Ovary (tissue), 9 donors: ENCODE data around the gene NEDD4L. TPM values are rescaled to one million over a fixed set of nuclear protein-coding genes. Genes with fewer than 3 reads are reported as not detected.

Source experiments
- DNase-seq, 5 donors: peaks; one replicate each; pipeline ENCODE4 v3.0.0-alpha.2; 2019 to 2020
- H3K27ac ChIP-seq, 2 donors: fragments of 200-600 bp; one replicate each; pipeline versions ENCODE4 v1.5.1 to v1.8.0; 2019 to 2022
- H3K27me3 ChIP-seq: fragments of 200-600 bp; one replicate; pipeline ENCODE4 v1.8.0; 2022
- H3K36me3 ChIP-seq: fragments of 200-600 bp; sonication (generic); one replicate; pipeline ENCODE4 v1.5.1; 2019
- H3K4me1 ChIP-seq: one replicate; pipeline ENCODE4 v1.8.1; 2013; ENCODE audit warnings: mild to moderate bottlenecking, moderate library complexity; ENCODE audit not compliant: insufficient read depth
- H3K4me3 ChIP-seq: fragments of 200-600 bp; sonication (generic); one replicate; pipeline ENCODE4 v1.5.1; 2017
- H3K9me3 ChIP-seq, 2 donors: fragments of 200-600 bp in 1 of 2; sonication (generic) in 1 of 2; one replicate each; pipeline versions ENCODE4 v1.5.1 to v1.8.1; 2013 to 2019; ENCODE audit warnings: mild to moderate bottlenecking in 1 of 2, moderate library complexity in 1 of 2
- EP300 ChIP-seq: sonication (generic); formaldehyde crosslinking; IDR thresholded peaks from one replicate; pipeline ENCODE4 v1.6.1; 2017; ENCODE audit warnings: antibody characterized with exemption
- POLR2A ChIP-seq: fragments of 450-650 bp; IDR thresholded peaks from one replicate; pipeline ENCODE4 v1.6.1; 2017; ENCODE audit warnings: antibody characterized with exemption, mild to moderate bottlenecking, moderate library complexity
- WGBS, 3 donors: extraction: QIAGEN DNeasy Blood & Tissue Kit in 1 of 3; methylation state at CpG; one replicate each; pipeline versions ENCODE4 v1.1.5 to v1.1.7; 2013 to 2017; 5-methylcytosine and 5-hydroxymethylcytosine counted together
- intact Hi-C, 4 donors: fragments of 100-400 bp; cut with DNase I; formaldehyde crosslinking; loops; one replicate each; pipeline versions ENCODE4 v1.11.0 to v1.15.1; 2022 to 2023
- polyA plus RNA-seq, 2 donors: library from polyadenylated mRNA; stranded (reverse); fragments of 200-250 nt in 1 of 2; fragments of 350-450 nt in 1 of 2; fragmentation: Illumina TruSeq in 1 of 2; extraction: RNeasy Lipid Tissue Mini Kit (QIAGEN cat#74804) in 1 of 2; gene quantifications; one replicate each; pipeline ENCODE4 v1.2.3, GENCODE V29; 2013 to 2014
- total RNA-seq, 7 donors: library from RNA; depleted of rRNA in 2 of 7; stranded (reverse); fragments of >200 nt in 2 of 7; fragmentation: NEBNext Ultra II Directional in 3 of 7; extraction: Animal tissue kit (Norgen Biotek cat#: 25700) in 3 of 7; gene quantifications; one replicate each; pipeline versions ENCODE4 v1.1.0 to v1.2.4, GENCODE V29; 2016 to 2023
- TF ChIP-seq, protein P1 (sequence below), 3 donors: fragments of 450-650 bp in 2 of 3; fragments of 200-600 bp in 1 of 3; IDR thresholded peaks; one replicate each; pipeline versions ENCODE4 v1.5.1 to v1.8.0; 2016 to 2022; ENCODE audit warnings: antibody characterized with exemption in 3 of 3, mild to moderate bottlenecking in 1 of 3
- donor health status: DM: no; HTN: no; CAD: no; lungs with moderate emphysema.
- donor health status: DM: no; HTN: no; CAD: no.
- donor health status: Bipolar disorder and iron deficiency.
- donor health status: DM: yes; HTN: yes; CAD: no.
- donor health status: DM: no; HTN: no; CAD: no.
- donor health status: DM: yes; HTN: yes; CAD: no.

NEDD4L gene
- total and polyA plus RNA-seq, 9 donors = 11.0 to 75.2 (median 18.2) TPM

DNA sequence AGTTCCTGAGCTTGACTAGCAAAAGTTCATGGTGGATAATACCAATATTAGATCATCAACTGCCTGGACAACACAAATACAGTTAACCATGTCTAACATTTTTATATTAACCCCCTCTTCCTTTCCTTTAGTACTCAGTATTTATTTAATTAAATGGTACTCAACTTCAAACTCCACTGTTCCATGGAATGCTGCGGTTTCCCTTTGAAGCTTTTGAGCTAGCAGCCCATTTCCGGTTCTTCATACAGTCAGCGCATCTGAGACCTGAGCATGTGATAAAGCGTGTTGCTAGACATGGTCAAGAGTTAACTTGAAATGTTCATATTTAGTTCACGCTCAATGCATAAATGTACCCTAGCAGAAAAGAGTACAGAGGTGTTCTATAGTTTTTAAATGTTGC is 306.5 kb downstream of the NEDD4L start:
- H3K4me1 ChIP-seq = no peaks in the 10 kb centered on the region
- intact Hi-C loops = no loop called here
- 96 to 97% (median 97%) methylated on average over 5 of the region's 5 CpGs for WGBS, 3 donors
- H3K27me3 ChIP-seq = no peaks in the 10 kb centered on the region
- no peaks in the 10 kb centered on the region for H3K36me3 ChIP-seq
- TF ChIP-seq, protein P1, sequence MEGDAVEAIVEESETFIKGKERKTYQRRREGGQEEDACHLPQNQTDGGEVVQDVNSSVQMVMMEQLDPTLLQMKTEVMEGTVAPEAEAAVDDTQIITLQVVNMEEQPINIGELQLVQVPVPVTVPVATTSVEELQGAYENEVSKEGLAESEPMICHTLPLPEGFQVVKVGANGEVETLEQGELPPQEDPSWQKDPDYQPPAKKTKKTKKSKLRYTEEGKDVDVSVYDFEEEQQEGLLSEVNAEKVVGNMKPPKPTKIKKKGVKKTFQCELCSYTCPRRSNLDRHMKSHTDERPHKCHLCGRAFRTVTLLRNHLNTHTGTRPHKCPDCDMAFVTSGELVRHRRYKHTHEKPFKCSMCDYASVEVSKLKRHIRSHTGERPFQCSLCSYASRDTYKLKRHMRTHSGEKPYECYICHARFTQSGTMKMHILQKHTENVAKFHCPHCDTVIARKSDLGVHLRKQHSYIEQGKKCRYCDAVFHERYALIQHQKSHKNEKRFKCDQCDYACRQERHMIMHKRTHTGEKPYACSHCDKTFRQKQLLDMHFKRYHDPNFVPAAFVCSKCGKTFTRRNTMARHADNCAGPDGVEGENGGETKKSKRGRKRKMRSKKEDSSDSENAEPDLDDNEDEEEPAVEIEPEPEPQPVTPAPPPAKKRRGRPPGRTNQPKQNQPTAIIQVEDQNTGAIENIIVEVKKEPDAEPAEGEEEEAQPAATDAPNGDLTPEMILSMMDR (IDR thresholded peaks at IDR 0.05) = no peak
- no peak for TF ChIP-seq EP300
- no peak for TF ChIP-seq POLR2A
- DNase-seq = no peak
- H3K27ac ChIP-seq = no peak overlapping the region
- no peak overlapping the region for H3K4me3 ChIP-seq
- H3K9me3 ChIP-seq = no peaks in the 10 kb centered on the region

DNA sequence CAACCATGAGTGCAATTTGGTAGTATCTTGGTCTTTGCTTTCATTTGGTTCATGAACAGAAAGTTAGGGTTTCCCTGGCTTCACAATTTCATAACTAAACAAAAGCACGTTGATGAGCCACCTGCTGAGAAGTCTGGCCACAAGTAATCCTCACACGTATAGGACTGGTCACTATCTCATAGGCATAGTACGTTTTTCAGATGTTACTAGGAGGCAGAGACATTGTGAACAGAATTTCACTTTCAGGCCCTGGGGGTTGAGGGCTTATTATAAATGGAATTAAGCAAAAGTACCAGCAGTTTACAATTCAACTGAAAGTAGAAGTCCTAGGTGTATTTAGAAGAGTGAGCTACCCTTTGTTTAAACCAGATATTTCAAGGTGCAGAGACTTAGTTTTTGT is 307.8 kb downstream of the NEDD4L start:
- intact Hi-C loops = no loop called here
- TF ChIP-seq, protein P1 (IDR thresholded peaks at IDR 0.05) = no peak
- TF ChIP-seq EP300 (no peak), POLR2A (no peak)
- Histone ChIP-seq H3K27me3 (no peaks in the 10 kb centered on the region), H3K36me3 (no peaks in the 10 kb centered on the region), H3K9me3 (no peaks in the 10 kb centered on the region), H3K4me1 (no peaks in the 10 kb centered on the region), H3K27ac (no peak overlapping the region), H3K4me3 (no peak overlapping the region)
- WGBS, 3 donors = 83 to 87% (median 85%) methylated on average over 3 of the region's 3 CpGs
- DNase-seq = no peak

DNA sequence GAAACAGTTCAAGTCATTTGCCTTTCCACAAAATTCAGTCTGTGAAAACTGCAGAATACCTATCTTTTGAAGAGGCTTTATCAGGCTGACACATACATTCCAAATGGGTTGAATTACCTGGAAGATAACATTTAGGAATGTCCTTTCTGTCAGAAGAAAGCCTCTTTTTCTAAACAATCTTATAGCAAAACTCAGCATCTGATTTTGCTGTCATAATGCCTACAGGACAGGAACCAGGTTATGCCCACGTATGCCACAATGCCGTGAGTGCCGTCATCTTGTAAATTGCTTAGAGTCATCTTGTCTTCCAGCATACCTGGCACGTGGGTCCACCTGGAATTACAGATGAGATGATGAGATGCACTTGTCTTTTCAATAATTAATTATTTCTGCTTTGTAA is 309.6 kb downstream of the NEDD4L start:
- Histone ChIP-seq H3K4me3 (no peak overlapping the region), H3K27ac (no peak overlapping the region), H3K9me3 (no peaks in the 10 kb centered on the region), H3K4me1 (no peaks in the 10 kb centered on the region), H3K27me3 (no peaks in the 10 kb centered on the region), H3K36me3 (no peaks in the 10 kb centered on the region)
- 97 to 99% (median 97%) methylated on average over 4 of the region's 4 CpGs for WGBS, 3 donors
- intact Hi-C loops = no loop called here
- no peak for DNase-seq
- TF ChIP-seq EP300 (no peak), POLR2A (no peak)
- TF ChIP-seq, protein P1 (IDR thresholded peaks at IDR 0.05) = no peak

DNA sequence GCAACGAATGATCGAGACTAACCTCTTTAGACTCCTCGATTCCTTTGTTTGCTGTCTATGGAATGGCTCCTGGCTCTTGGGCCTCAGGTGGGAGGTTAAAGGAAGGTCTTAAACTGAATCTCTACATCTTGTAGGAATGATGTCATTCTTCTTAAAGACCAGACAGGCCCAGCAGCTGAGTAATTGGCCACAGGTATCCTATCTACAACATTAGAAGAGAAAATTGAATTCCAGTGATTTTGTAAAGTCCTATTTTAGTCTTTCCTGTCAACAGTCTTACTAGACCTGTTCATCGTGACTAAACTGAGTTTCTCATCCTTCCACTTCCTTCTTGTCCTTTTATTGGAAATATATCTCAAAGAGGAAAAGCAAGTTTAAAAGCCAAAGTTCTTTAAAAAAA is 310.0 kb downstream of the NEDD4L start:
- DNase-seq = no peak
- no peak overlapping the region for H3K27ac ChIP-seq
- H3K4me3 ChIP-seq = no peak overlapping the region
- H3K4me1 ChIP-seq = no peaks in the 10 kb centered on the region
- no peak for TF ChIP-seq EP300
- TF ChIP-seq, protein P1 (IDR thresholded peaks at IDR 0.05) = no peak
- no peak for TF ChIP-seq POLR2A
- no peaks in the 10 kb centered on the region for H3K9me3 ChIP-seq
- no peaks in the 10 kb centered on the region for H3K36me3 ChIP-seq
- 95 to 99% (median 96%) methylated on average over 4 of the region's 4 CpGs for WGBS, 3 donors
- no peaks in the 10 kb centered on the region for H3K27me3 ChIP-seq
- intact Hi-C loops = no loop called here
